Left colon (tissue), 2 donors: ENCODE measurements around the gene AUTS2. TPM values are rescaled to one million over a fixed set of nuclear protein-coding genes. Genes with fewer than 3 reads are reported as not detected.

ENCODE experiments used
- ATAC-seq: fragments of 200-7000 bp; cut with Tn5 transposase; one replicate; pipeline ENCODE4 v1.9.1; 2020; ENCODE audit warnings: mild to moderate bottlenecking, moderate library complexity
- DNase-seq, 2 donors: peaks; one replicate each; pipeline ENCODE4 v3.0.0-alpha.2; 2020
- intact Hi-C, 2 donors: fragments of 100-400 bp; cut with DNase I in 1 of 2; cut with micrococcal nuclease in 1 of 2; formaldehyde crosslinking; loops; one replicate each; pipeline versions ENCODE4 v1.11.2 to v1.14.0; 2022; cut with DNase I, micrococcal nuclease
- total RNA-seq, 2 donors: library from RNA; stranded (reverse); fragmentation: NEBNext Ultra II Directional; extraction: Animal tissue kit (Norgen Biotek cat#: 25700); gene quantifications; one replicate each; pipeline ENCODE4 v1.2.1, GENCODE V29; 2021
- donor health status: DM: no; HTN: no; CAD: no.
- donor health status: DM: yes; HTN: yes; CAD: no.

Gene AUTS2
- total RNA-seq, 2 donors from 2014 or later = 43.3 to 44.2 TPM

DNA sequence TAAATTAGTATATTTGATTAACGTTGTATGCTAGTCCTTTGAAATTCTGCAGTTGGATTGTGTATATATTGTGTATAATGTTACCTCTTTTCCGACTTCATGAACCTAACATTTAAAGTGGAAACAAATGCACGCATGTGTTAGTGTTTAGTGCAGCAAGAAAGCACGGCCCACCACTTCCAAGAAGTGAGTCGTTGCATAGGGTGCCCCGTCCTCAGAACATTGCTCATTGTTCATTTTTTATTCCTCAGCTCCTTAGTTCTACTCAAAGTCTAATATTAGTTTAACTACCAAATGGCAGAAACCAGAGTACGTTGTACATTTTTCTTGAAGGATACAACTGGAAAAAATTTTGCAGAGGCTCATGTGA is 407.6 kb downstream of the AUTS2 start:
- intact Hi-C loops = no loop called here
- DNase-seq = no peak
- no peak for ATAC-seq

DNA sequence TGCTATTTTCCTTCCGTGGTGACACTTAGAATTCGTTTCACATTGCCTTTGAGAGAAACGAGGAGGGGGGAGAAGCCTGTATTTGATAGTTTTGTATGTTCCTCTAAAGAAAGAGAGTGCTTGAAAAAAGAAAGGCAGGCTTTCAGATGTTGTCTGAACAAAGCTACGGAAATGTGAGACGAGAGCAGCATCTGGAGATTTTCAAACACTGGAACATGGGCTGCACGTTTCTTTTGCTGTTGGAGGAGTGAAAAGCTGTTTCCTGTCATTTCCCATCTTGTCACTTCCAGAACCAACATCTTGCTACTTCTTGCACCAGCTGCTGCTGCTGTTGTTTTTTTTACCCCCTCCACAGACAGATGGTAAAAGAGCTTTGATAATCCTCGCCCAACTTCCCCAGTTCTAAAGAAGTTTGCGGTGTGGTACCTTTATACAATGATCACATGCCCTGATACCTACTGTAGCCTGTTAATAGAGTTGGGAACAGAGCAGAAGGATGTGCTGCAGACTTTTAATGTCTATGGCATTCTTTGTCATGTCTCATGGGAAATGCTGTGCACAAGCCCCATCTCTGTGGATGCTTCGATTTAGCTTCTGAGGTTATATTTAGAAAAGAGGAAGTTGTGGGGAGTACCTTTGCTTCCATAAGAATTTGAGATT is 408.1 kb downstream of the AUTS2 start:
- no peak for ATAC-seq
- DNase-seq = no peak
- intact Hi-C loops = no loop called here

GRCh38 chr7:70008466-70008865 is 410.2 kb downstream of the AUTS2 start:
- intact Hi-C loops = no loop called here
- no peak for DNase-seq
- no peak for ATAC-seq

GRCh38 chr7:70014472-70015177 is 416.4 kb downstream of the AUTS2 start:
- intact Hi-C loops = no loop called here
- no peak for DNase-seq
- ATAC-seq = no peak

DNA sequence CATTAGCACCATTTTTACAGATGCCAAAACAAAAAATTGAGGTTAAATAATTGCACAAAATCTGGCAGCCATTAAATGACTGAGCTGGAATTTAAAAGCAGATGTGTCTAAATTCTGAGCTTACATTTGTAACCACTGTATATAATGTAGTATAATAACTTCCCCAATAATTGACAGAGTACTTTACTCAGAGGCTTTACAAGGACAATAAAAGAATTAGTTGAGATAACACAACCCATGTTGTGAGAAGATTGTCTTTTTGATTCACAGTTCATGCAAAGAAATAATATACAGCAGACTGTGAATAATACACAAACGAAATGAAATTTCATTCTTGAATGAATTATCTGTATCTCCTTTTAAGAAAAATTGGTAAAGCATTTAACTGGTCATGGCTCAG is 417.1 kb downstream of the AUTS2 start:
- no peak for ATAC-seq
- intact Hi-C loops = no loop called here
- DNase-seq = no peak

DNA sequence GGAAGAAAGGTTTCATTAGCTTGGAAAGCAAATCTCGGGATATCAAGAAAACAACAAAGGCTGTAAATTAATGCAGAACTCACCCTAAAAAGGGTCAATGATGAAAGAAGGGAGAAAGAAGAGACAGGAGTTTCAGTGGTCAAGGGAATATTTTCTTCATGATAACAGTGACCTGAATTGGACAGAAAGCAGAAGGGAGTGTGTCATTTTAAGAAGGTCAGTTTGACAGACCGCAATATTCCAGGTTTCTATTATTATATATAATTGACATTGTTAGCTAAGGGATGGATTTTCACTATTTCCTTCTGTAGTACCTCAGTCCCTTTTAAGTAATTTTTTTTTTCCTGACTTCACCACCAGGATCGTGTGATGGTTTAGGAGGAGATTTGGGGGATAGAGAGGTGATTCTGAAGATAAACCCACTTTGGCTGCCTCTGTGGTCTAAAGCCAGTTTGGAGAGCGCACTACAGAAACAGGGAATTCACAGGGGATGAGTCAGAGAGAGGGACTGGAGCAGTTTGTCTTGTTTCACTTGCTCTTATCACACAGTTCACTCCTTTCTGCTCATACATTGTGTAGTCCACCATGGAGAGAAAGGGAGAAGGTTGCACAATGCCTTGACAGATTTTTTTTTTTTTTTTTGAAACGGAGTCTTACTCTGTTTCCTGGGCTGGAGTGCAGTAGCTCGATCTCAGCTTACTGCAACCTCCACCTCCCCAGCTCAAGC is 417.9 kb downstream of the AUTS2 start:
- no peak for ATAC-seq
- no peak for DNase-seq
- intact Hi-C loops = no loop called here

- intact Hi-C loops = no loop called here
- DNase-seq = no peak
- no peak for ATAC-seq
These were observed 419.1 kb downstream of the AUTS2 start for GRCh38 chr7:70017357-70017756.

DNA sequence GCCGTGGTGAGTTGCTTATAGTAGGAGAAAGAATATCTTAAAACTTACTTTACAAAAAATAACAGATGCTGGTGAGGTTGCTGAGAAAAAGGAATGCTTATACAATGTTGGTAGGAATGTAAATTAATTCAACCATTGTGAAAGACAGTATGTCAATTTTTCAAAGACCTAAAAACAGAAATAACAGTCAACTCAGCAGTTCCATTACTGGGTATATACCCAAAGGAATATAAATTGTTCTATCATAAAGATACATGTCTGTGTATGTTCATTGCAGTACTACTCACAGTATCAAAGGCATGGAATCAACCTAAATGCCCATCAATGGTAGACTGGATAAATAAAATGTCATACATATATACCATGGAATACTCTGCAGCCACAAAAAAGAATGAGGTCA is 420.4 kb downstream of the AUTS2 start:
- ATAC-seq (no peak), DNase-seq (no peak)
- intact Hi-C loops = no loop called here

DNA sequence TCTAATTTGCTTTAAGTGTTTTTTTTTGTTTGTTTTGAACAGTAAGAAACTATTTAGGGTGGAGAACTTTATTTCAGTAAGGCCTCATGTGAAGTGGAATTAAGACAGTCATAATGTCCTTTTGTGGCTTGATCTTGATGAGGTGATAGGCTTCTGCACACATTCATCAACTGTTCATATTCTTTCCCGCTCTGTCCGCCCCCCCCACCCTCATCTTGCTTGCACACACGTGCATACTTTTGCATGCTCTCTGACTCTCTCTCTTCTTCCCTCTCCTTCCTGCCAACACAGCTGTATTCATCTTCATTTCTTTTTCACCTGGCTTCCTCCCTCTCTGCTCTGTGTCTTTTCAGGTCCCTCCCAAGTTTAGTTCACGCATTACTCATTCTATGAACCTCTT is 429.6 kb downstream of the AUTS2 start:
- intact Hi-C loops = no loop called here
- DNase-seq = no peak
- no peak for ATAC-seq

DNA sequence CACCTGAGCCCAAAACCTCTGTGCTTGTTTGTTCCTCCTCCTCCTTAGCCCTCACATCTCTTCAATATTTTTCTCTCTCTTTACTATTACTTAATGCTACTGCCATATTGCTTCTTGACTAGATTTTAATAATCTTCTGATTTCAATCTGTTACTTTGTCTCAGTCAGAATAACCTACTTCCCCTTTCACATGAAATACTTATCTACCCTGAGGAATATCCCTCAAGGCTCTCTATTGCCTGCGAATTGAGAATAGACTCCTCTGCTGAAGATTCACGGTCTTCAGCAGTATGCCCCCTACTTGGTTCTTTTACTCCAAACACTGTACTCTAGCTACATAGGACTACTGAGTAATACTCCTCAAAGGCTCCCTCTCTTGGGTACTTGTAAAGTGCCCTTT is 430.3 kb downstream of the AUTS2 start:
- DNase-seq (no peak), ATAC-seq (no peak)
- intact Hi-C loops = no loop called here

DNA sequence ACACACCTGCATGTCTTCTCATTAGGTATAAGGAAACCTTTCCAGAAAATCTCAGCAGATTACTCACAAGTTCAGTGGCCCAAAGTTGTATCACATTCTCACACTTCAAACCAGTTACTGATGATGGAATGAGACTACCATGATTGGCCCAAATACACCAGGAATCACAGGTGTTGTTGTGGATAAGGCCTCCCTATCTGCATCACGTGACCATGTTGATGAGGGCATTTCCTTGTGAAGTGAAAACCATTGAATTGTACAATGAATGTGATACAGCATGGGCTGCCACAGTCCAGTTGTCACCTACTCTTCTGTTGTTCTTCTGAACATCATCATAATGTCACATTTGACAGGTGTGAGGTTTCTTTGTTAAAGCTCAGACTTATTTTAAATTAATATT is 431.7 kb downstream of the AUTS2 start:
- ATAC-seq = no peak
- DNase-seq = no peak
- intact Hi-C loops = no loop called here

DNA sequence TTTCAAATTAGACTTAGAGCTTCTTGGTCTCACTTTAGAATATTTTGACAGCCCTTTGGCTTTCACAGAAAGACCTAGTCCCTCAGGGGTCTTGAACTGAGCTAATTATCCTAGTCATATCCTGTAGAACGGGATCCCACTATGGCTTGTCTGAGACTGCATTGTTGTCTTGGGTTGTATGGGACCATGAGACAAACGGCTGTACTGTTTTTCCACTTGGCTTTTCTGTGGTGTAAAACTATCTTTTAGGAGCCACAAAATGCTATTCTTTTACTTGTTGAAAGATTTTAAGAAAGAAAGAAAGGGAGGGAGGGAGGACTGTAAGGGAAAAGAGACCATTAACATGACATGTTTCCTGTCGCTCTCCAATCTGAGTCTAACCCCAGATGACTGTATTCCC is 432.5 kb downstream of the AUTS2 start:
- intact Hi-C loops = no loop called here
- ATAC-seq (no peak), DNase-seq (no peak)

DNA sequence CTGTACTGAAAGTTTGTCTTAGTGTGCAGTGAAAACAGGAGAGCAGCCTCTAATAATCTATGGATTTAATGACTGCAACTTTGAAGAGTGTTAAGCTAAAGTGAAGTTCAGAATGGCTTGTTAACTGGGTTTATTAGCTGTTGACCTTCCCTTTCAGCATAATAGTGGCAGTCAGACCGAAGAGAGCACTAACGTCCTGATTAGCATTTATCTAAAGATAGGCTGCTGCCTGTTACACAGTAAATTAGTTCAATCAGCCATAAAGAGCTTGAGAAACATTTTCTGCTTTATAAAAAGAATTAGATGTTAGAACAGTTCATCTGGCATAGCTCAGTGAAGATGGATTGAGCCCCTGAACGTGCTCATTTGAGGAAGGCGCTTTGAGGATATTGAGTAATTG is 433.0 kb downstream of the AUTS2 start:
- intact Hi-C loops = no loop called here
- ATAC-seq = no peak
- no peak for DNase-seq

GRCh38 chr7:70032649-70033048 is 434.4 kb downstream of the AUTS2 start:
- no peak for DNase-seq
- intact Hi-C loops = no loop called here
- ATAC-seq = no peak

- intact Hi-C loops = no loop called here
- DNase-seq (no peak), ATAC-seq (no peak)
These were observed 435.0 kb downstream of the AUTS2 start for GRCh38 chr7:70033226-70033625.

- intact Hi-C loops = no loop called here
- ATAC-seq (no peak), DNase-seq (no peak)
These were observed 436.7 kb downstream of the AUTS2 start for GRCh38 chr7:70034999-70035398.

DNA sequence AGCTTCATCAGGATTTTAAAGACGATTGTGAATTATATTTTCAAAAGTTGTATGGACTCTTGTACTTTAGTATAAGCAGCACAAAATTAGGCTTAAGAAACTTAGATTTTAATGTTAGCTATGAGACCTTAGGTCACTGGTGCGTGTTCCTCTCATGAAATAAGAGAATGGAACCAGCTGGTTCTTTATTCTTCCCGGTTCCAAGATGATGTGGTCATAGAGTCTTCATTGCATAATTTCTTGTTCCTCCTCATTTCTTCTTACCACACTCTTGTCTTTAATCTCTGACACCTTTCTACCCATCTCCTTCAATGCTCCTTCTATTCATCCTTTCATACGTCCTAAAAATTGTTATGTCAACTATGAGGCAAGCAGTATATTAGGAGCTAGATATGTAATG is 437.2 kb downstream of the AUTS2 start:
- no peak for DNase-seq
- intact Hi-C loops = no loop called here
- ATAC-seq = no peak

GRCh38 chr7:70035955-70036354 is 437.7 kb downstream of the AUTS2 start:
- no peak for ATAC-seq
- intact Hi-C loops = no loop called here
- DNase-seq = no peak

- DNase-seq (no peak), ATAC-seq (no peak)
- intact Hi-C loops = no loop called here
These were observed 438.4 kb downstream of the AUTS2 start for GRCh38 chr7:70036695-70037094.

DNA sequence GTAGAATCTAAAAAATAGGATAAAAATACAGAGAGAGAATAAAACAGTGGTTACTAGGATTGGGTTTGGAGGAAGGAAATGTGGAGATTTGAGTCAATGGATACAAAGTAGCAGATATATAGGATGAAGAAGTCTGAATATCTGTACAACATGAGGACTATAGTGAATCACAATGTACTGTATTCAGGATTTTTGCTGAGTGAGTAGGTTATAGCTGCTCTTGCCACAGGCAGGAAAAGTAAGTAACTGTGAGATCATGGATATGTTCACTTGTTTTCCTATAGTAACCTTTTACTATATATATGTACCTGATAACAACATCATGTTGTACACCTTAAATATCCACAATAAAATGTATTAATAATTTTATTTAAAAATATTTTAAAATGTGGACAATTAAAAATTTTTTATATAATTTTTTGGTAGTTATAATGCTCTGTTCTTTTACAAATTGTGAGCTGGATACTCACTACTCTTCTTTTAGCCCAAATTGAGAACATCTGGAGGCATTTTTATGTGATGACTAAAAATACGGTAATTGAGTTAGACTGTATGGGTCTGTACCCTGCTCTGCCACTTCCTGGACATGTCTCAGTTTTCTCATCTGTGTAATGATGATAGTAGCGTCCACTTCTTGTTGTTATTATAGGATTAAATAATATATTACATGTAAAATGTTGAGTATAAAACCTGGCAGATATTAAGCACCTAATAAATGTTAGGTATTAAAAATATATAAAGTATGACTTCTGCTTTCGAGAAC is 439.1 kb downstream of the AUTS2 start:
- DNase-seq (no peak), ATAC-seq (no peak)
- intact Hi-C loops = no loop called here
